ENCODE data around the gene WNT5B. TPM values are rescaled to one million over a fixed set of nuclear protein-coding genes. Genes with fewer than 3 reads are reported as not detected.

The WNT5B gene
- polyA plus RNA-seq, 4 donors = 0.67 to 4.9 (median 2.3) TPM

DNA sequence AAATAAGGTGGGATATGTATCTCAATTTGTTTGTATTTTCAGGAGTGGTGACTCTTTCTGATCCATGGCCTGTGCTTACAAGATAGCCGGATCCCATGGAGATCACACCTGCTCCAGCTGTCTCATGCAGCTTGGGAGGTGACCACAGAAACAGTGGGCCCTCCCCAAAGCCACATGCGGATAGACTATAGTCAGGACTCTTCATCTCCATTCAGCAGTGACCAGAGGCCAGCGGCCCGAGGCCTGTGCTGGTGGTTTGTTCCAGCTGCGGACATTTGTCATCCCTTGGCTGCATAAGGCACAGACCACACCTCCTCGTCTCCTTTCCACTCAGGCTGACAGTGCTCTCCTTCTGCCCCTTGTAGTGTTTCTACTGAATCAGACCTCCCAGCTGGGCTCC is 14.7 kb upstream of the WNT5B start:
- 84 to 97% (median 85%) methylated on average over 6 of the region's 6 CpGs for WGBS, 3 donors
- Histone ChIP-seq H3K27ac (ENCODE audit: low read depth in 1 of 3, low read length in 2 of 3) (no peak overlapping the region), H3K4me3 (ENCODE audit: low read depth in 1 of 3, low read length in 3 of 3) (no peak overlapping the region), H3K27me3 (ENCODE audit: control insufficient read depth in 3 of 3, insufficient read depth in 3 of 3, low read length in 3 of 3) (no peaks in the 10 kb centered on the region), H3K4me1 (ENCODE audit: control insufficient read depth in 3 of 3, insufficient read depth in 2 of 3, low read depth in 1 of 3, low read length in 2 of 3) (peaks cover 0 to 9% (median 0%) of the 10 kb centered on the region in 3 donors), H3K9me3 (ENCODE audit: control insufficient read depth in 2 of 2, insufficient read depth in 1 of 2, low read depth in 1 of 2, low read length in 1 of 2) (no peaks in the 10 kb centered on the region), H3K36me3 (ENCODE audit: control insufficient read depth in 3 of 3, insufficient read depth in 2 of 3, low read depth in 1 of 3, low read length in 3 of 3) (no peaks in the 10 kb centered on the region)
- DNase-seq (no peak), FAIRE-seq (no peak)

DNA sequence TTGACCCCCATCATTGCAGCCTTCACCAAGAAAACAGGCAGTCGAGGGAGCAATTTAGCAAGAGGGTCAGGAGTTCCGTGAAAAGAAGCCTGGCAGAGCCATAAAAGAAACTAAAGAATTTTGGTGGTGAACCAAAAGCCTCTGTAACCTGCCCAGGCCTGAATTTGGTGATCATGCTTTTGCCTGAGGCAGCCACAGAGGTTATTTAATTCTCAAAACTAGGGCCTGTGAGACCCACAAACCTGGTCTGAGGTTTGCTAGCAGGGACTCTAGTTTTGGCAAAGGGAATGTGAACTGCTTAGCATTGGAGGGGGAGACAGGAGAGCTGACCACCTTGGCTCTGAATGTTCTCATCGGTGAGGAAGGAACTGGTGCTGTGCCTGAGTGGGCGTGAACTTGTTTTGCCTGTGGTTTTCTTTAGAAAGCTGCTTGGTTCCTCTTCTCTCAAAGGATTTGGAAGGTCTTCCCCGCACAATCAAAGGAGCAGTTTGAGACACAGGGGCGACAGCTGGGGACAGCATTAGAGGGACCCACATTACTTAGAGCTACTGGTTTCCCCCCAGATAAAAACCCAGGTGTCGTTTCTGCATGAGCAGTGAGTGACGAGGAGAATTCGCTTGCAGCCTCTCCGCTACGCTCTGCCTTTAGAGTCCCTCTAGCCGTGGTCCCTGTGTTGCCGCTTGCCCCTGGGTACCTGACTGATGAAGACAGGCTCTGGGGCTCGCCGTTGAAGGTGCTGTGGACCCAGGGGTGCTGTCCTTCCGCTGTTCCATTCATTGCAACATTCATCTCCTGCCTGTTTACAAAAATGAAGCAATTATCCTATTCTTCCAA is 12.6 kb upstream of the WNT5B start:
- DNase-seq (no peak), FAIRE-seq (no peak)
- peaks cover 0 to 9% (median 0%) of the 10 kb centered on the region in 3 donors for H3K4me1 ChIP-seq (ENCODE audit: control insufficient read depth in 3 of 3, insufficient read depth in 2 of 3, low read depth in 1 of 3, low read length in 2 of 3)
- no peaks in the 10 kb centered on the region for H3K36me3 ChIP-seq (ENCODE audit: control insufficient read depth in 3 of 3, insufficient read depth in 2 of 3, low read depth in 1 of 3, low read length in 3 of 3)
- H3K4me3 ChIP-seq (ENCODE audit: low read depth in 1 of 3, low read length in 3 of 3) = no peak overlapping the region
- no peak overlapping the region for H3K27ac ChIP-seq (ENCODE audit: low read depth in 1 of 3, low read length in 2 of 3)
- WGBS, 3 donors = 78 to 86% (median 81%) methylated on average over 16 of the region's 16 CpGs
- no peaks in the 10 kb centered on the region for H3K27me3 ChIP-seq (ENCODE audit: control insufficient read depth in 3 of 3, insufficient read depth in 3 of 3, low read length in 3 of 3)
- no peaks in the 10 kb centered on the region for H3K9me3 ChIP-seq (ENCODE audit: control insufficient read depth in 2 of 2, insufficient read depth in 1 of 2, low read depth in 1 of 2, low read length in 1 of 2)

DNA sequence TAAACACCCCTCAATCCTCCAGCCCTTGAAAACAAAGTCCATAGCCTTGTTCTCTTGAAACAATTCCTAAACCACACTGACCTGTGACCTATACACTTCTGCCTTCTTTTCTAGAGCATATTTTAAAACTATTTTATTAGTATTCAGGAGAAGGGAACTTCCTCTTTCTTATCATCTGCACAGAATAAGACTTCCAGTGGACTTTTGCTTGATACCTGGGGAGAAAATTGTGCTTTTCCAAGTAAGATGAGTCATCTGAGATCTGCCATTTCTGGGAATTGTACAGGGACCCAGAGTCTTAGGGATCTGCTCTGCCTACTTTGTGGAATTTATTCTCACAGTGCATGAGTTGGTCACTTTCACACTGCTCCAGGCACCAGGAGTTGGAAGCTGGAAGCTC is 10.5 kb upstream of the WNT5B start:
- H3K9me3 ChIP-seq (ENCODE audit: control insufficient read depth in 2 of 2, insufficient read depth in 1 of 2, low read depth in 1 of 2, low read length in 1 of 2) = no peaks in the 10 kb centered on the region
- H3K4me1 ChIP-seq (ENCODE audit: control insufficient read depth in 3 of 3, insufficient read depth in 2 of 3, low read depth in 1 of 3, low read length in 2 of 3) = peaks cover 0 to 9% (median 0%) of the 10 kb centered on the region in 3 donors
- no peak overlapping the region for H3K4me3 ChIP-seq (ENCODE audit: low read depth in 1 of 3, low read length in 3 of 3)
- no peaks in the 10 kb centered on the region for H3K36me3 ChIP-seq (ENCODE audit: control insufficient read depth in 3 of 3, insufficient read depth in 2 of 3, low read depth in 1 of 3, low read length in 3 of 3)
- FAIRE-seq (no peak), DNase-seq (peak in 1 of 2 donors; percentile 58)
- H3K27me3 ChIP-seq (ENCODE audit: control insufficient read depth in 3 of 3, insufficient read depth in 3 of 3, low read length in 3 of 3) = no peaks in the 10 kb centered on the region
- H3K27ac ChIP-seq (ENCODE audit: low read depth in 1 of 3, low read length in 2 of 3) = peak overlapping the region in 1 of 3 donors; percentile 5

DNA sequence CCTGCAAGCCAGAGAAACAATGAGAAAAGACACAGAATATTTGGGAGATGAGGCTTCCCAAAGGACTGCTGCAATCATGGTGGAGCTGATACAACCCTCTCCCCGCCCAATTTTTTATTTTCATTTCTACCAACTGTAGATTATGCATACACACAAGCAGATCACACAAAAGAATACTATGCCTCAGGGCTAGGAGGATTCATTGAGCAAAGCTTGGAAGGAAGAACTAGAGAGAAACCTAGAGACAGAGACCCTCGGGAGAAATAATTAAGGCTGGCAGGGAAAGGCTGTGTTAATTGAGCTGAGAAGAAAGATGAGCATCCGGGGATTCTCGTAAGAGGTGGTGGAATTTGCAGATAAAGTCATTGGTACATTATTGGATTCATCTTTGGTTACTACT is 9.9 kb upstream of the WNT5B start:
- 90 to 92% (median 90%) methylated on average over 4 of the region's 4 CpGs for WGBS, 3 donors
- Histone ChIP-seq H3K4me3 (ENCODE audit: low read depth in 1 of 3, low read length in 3 of 3) (no peak overlapping the region), H3K9me3 (ENCODE audit: control insufficient read depth in 2 of 2, insufficient read depth in 1 of 2, low read depth in 1 of 2, low read length in 1 of 2) (no peaks in the 10 kb centered on the region), H3K4me1 (ENCODE audit: control insufficient read depth in 3 of 3, insufficient read depth in 2 of 3, low read depth in 1 of 3, low read length in 2 of 3) (peaks cover 0 to 9% (median 0%) of the 10 kb centered on the region in 3 donors), H3K36me3 (ENCODE audit: control insufficient read depth in 3 of 3, insufficient read depth in 2 of 3, low read depth in 1 of 3, low read length in 3 of 3) (no peaks in the 10 kb centered on the region), H3K27me3 (ENCODE audit: control insufficient read depth in 3 of 3, insufficient read depth in 3 of 3, low read length in 3 of 3) (no peaks in the 10 kb centered on the region), H3K27ac (ENCODE audit: low read depth in 1 of 3, low read length in 2 of 3) (no peak overlapping the region)
- DNase-seq (no peak), FAIRE-seq (no peak)

DNA sequence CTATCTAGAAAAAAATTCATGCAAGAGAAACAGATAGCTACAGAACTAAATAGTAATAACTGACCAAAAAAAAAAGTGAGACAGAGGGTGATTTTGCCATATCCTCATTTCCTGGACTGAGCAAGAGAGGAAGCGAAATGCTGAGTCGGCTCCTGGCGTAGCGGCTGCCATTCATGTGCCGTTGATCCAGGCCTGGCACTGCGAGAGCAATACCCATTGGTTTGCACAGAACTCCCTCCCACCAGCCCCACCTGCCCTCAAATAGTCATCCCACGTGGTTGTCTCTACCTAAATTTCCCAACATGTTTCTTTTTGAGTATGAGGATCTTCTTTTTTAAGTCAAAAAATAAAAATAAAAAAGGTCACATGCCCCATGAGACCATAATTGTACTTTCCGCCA is 9.4 kb upstream of the WNT5B start:
- no peaks in the 10 kb centered on the region for H3K27me3 ChIP-seq (ENCODE audit: control insufficient read depth in 3 of 3, insufficient read depth in 3 of 3, low read length in 3 of 3)
- H3K36me3 ChIP-seq (ENCODE audit: control insufficient read depth in 3 of 3, insufficient read depth in 2 of 3, low read depth in 1 of 3, low read length in 3 of 3) = no peaks in the 10 kb centered on the region
- DNase-seq = no peak
- WGBS, 3 donors = 62 to 84% (median 71%) methylated on average over 8 of the region's 8 CpGs
- FAIRE-seq = no peak
- H3K27ac ChIP-seq (ENCODE audit: low read depth in 1 of 3, low read length in 2 of 3) = no peak overlapping the region
- peaks cover 0 to 9% (median 0%) of the 10 kb centered on the region in 3 donors for H3K4me1 ChIP-seq (ENCODE audit: control insufficient read depth in 3 of 3, insufficient read depth in 2 of 3, low read depth in 1 of 3, low read length in 2 of 3)
- H3K4me3 ChIP-seq (ENCODE audit: low read depth in 1 of 3, low read length in 3 of 3) = no peak overlapping the region
- no peaks in the 10 kb centered on the region for H3K9me3 ChIP-seq (ENCODE audit: control insufficient read depth in 2 of 2, insufficient read depth in 1 of 2, low read depth in 1 of 2, low read length in 1 of 2)

DNA sequence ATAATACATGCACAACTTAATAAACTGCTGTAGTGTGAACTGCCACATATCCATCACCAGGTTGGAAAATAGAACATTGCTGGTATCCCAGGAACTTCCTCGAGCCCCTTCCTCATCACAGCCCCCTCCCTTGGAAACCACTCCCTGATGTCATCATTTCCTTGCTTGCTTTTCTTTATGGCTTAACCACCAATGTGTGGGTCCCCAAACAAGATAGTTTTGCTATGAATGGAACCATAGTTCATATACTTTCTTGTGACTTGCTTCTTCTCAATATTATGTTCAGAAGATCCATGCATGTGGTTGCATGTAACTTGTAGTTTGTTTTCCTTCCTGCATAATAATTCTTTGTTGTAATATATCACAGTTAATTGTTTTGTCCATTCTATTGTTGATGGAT is 8.9 kb upstream of the WNT5B start:
- H3K9me3 ChIP-seq (ENCODE audit: control insufficient read depth in 2 of 2, insufficient read depth in 1 of 2, low read depth in 1 of 2, low read length in 1 of 2) = no peaks in the 10 kb centered on the region
- no peak overlapping the region for H3K4me3 ChIP-seq (ENCODE audit: low read depth in 1 of 3, low read length in 3 of 3)
- no peaks in the 10 kb centered on the region for H3K36me3 ChIP-seq (ENCODE audit: control insufficient read depth in 3 of 3, insufficient read depth in 2 of 3, low read depth in 1 of 3, low read length in 3 of 3)
- H3K27ac ChIP-seq (ENCODE audit: low read depth in 1 of 3, low read length in 2 of 3) = no peak overlapping the region
- no peak for FAIRE-seq
- no peak for DNase-seq
- H3K4me1 ChIP-seq (ENCODE audit: control insufficient read depth in 3 of 3, insufficient read depth in 2 of 3, low read depth in 1 of 3, low read length in 2 of 3) = peaks cover 0 to 6% (median 0%) of the 10 kb centered on the region in 3 donors
- H3K27me3 ChIP-seq (ENCODE audit: control insufficient read depth in 3 of 3, insufficient read depth in 3 of 3, low read length in 3 of 3) = no peaks in the 10 kb centered on the region
- WGBS, 3 donors = 57 to 85% (median 57%) methylated on average over 1 of the region's 1 CpG

DNA sequence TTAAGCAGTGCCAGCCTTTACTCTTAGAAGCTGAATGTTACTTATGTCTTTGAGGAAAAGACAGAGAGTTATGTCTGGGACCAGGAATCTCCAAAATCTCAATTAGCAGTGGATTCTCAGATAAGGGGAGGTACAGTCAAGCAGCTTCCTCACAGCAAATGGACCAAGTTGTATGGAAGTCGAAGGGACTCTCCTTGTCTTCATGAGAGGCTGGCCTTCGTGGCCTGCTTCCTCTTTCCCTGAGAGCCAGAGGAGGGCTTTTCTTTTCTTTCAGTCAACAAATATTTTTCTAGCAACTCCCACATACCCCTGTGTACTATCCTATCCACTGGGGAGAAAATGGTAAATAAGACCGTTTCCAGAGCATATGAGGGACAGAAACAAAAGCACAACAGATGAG is 6.6 kb upstream of the WNT5B start:
- no peak overlapping the region for H3K27ac ChIP-seq (ENCODE audit: low read depth in 1 of 3, low read length in 2 of 3)
- no peak for FAIRE-seq
- WGBS, 3 donors = 80 to 88% (median 84%) methylated on average over 3 of the region's 3 CpGs

DNA sequence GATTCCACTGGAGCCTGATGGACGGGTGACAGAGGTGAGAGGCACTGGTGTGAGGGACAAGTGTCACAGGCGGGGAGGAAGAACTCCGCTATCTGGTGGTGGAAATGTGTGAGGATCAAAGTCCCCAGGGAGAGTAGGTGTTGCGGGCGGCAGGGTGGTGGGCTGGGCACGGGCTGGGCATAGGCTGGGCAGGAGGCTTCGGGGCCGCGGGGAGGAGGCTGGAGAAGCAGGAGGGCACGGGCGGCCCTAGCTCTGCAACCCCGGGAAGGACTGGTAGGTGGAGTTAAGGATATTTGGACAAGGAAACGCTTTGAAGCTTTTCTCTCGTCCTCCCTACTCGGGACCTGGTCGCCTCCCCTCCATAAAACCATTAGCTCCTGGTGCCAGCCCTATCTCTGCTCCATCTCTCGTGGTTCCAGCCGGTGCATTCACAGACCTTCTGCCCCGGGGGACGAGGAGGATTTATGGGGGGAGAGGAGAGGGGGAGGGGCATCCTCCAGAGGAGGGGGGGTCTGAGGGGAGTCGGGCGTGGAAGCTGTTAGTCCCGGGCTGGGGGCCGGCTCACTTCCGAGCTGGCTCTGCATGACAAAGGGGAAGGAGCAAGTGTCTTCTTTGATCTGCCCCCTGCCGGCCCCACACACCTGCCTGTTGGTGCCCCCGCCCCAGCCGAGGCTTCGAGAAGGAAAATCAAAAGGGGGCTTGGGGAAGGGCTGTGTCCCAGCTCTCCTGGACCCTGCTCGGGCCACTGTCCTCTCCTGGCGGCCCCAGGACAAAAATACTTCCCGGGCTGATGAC is 504 bp downstream of the WNT5B start:
- Histone ChIP-seq H3K4me1 (ENCODE audit: control insufficient read depth in 3 of 3, insufficient read depth in 2 of 3, low read depth in 1 of 3, low read length in 2 of 3) (peaks cover 6 to 52% (median 6%) of the 10 kb centered on the region in 3 donors), H3K4me3 (ENCODE audit: low read depth in 1 of 3, low read length in 3 of 3) (peak overlapping the region in 2 of 3 donors; percentile 40 to 49), H3K9me3 (ENCODE audit: control insufficient read depth in 2 of 2, insufficient read depth in 1 of 2, low read depth in 1 of 2, low read length in 1 of 2) (no peaks in the 10 kb centered on the region), H3K27me3 (ENCODE audit: control insufficient read depth in 3 of 3, insufficient read depth in 3 of 3, low read length in 3 of 3) (peaks cover 0 to 10% (median 0%) of the 10 kb centered on the region in 3 donors), H3K27ac (ENCODE audit: low read depth in 1 of 3, low read length in 2 of 3) (no peak overlapping the region), H3K36me3 (ENCODE audit: control insufficient read depth in 3 of 3, insufficient read depth in 2 of 3, low read depth in 1 of 3, low read length in 3 of 3) (peaks cover 0 to 7% (median 0%) of the 10 kb centered on the region in 3 donors)
- 3 to 7% (median 6%) methylated on average over 27 to 32 of the region's 32 CpGs for WGBS, 3 donors
- FAIRE-seq = no peak
- peak; percentile 72 to 73 for DNase-seq

More for the DNA sequence above, 6.6 kb upstream of the WNT5B start:
- H3K36me3 ChIP-seq (ENCODE audit: control insufficient read depth in 3 of 3, insufficient read depth in 2 of 3, low read depth in 1 of 3, low read length in 3 of 3) = no peaks in the 10 kb centered on the region
- H3K4me1 ChIP-seq (ENCODE audit: control insufficient read depth in 3 of 3, insufficient read depth in 2 of 3, low read depth in 1 of 3, low read length in 2 of 3) = peaks cover 0 to 6% (median 0%) of the 10 kb centered on the region in 3 donors
- H3K9me3 ChIP-seq (ENCODE audit: control insufficient read depth in 2 of 2, insufficient read depth in 1 of 2, low read depth in 1 of 2, low read length in 1 of 2) = no peaks in the 10 kb centered on the region
- H3K4me3 ChIP-seq (ENCODE audit: low read depth in 1 of 3, low read length in 3 of 3) = no peak overlapping the region
- DNase-seq = no peak
- no peaks in the 10 kb centered on the region for H3K27me3 ChIP-seq (ENCODE audit: control insufficient read depth in 3 of 3, insufficient read depth in 3 of 3, low read length in 3 of 3)
